IPS-11a (cell line): ENCODE measurements around the gene DLX1.
A peak's percentile ranks its signal among the peaks of the same experiment; 100 is the strongest.

ENCODE experiments used
- H3K4me3 ChIP-seq: one replicate; pipeline ENCODE4 v1.5.1; 2013; ENCODE audit warnings: low read depth, low read length, control low read depth

Gene DLX1

GRCh38 chr2:172096626-172097547 is 11.6 kb downstream of the DLX1 start:
- H3K4me3 ChIP-seq: no peak overlapping the region

DNA sequence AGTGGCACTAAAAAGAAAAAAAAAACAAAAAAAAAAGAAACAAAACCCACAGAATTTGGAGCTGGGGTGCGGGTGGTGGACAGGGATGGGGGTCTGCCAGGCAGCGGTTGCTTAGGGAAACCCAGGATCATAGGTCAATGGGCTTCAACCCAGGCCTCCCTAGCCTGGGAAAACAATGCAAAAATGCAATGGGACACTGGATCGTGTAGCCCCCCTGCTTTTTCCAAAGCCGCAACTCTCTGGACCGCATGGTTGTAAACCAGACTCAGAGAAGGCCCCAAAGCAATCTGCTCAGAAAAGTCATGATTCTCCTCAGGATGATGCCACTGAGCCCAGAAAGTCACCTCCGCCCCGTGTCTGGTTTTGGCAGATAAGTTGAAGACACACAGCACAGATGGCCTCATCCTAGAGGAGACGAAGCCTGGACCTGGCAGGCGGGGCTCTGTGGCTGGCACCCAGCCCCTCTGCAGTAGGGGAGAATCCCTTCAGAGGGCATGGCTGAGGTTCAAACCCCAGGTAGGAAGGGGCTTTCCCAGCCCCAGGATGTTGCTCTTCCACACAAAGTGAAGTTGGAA is 12.3 kb downstream of the DLX1 start:
- H3K4me3 ChIP-seq: no peak overlapping the region

DNA sequence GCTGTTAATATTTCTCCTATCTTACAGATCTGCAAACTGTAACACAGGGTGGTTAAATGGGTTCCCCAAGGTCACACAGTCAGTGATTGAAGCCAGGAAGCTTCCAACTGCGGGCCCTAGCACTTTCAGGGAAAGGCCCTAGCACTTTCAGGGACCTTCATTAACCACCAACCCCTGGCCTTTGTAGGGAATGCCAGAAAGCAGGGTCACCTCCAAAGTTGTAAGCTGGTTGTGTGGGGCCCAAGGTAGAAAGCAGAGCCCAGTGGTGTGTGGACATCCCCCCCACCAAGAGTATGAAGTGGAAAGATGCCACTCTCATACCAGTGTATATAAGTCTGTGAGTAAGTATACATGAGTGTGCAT is 13.0 kb downstream of the DLX1 start:
- no peak overlapping the region for H3K4me3 ChIP-seq

DNA sequence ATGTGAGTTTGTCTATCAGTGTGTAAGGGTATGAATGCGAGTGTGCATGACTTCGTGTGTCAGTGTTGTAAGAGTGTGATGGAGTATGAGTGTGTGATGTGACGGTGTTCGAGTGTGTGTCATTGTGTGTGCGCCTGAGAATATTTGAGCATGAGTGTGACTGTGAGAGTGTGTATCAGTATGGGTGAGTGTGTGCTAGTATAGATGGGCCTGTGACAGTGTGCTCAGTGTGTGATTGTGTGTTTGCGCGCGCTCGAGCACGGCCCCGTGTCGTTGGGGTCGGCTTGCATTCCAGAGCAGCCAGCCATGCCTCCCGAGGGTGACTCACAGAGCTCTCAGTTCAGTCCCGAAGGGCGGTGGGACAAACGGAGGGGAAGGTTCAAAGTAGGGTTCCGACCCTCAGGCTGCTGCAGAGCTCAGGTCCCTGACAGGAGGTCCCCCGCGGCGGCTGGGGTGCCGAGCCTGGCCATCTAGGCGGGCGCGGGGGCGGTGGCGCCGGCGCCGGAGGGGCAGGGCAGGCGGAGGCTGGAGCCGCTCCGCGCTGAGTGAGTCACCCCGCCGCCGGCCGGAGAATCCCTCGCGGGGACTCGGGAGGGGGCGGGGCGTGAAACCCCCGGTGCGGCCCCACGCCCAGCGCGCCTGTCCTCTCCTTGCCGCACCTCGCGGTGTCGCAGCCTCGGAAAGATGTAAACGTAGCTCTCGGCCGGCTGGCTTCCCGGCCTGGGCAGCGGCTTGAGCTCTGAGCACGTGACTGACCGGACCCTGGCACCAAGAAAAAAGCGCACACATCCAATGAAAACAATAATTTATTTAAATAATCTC is 13.6 kb downstream of the DLX1 start:
- no peak overlapping the region for H3K4me3 ChIP-seq

DNA sequence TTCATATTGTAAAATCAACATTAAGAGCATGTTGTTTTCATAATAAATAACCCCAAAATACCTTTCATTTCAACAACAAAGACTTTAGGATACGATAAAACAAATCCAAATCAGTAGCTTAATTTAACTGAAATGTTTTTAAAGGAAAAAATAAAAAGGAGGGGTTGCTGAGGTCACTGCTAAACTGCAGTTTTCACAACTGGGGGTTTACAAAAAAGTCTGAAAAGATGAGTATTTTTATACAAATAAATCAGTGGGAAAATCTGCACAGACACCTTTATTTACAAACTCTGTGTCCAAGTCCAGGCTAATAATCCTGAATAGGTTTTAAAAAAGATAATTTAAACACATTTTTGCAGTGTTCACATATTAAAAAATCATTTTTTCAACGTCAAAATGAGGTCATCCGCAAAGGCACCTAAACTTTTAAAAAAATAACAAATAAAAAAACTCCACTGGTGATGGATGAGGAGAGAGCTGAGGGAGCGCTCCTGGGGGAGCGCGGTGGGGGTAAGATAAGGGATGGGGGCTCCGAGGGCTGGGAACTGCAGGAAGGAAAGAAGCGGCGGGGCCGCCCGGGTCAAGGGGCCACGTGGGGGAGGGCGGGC is 14.3 kb downstream of the DLX1 start:
- no peak overlapping the region for H3K4me3 ChIP-seq

GRCh38 chr2:172100080-172100934 is 15.0 kb downstream of the DLX1 start:
- no peak overlapping the region for H3K4me3 ChIP-seq

DNA sequence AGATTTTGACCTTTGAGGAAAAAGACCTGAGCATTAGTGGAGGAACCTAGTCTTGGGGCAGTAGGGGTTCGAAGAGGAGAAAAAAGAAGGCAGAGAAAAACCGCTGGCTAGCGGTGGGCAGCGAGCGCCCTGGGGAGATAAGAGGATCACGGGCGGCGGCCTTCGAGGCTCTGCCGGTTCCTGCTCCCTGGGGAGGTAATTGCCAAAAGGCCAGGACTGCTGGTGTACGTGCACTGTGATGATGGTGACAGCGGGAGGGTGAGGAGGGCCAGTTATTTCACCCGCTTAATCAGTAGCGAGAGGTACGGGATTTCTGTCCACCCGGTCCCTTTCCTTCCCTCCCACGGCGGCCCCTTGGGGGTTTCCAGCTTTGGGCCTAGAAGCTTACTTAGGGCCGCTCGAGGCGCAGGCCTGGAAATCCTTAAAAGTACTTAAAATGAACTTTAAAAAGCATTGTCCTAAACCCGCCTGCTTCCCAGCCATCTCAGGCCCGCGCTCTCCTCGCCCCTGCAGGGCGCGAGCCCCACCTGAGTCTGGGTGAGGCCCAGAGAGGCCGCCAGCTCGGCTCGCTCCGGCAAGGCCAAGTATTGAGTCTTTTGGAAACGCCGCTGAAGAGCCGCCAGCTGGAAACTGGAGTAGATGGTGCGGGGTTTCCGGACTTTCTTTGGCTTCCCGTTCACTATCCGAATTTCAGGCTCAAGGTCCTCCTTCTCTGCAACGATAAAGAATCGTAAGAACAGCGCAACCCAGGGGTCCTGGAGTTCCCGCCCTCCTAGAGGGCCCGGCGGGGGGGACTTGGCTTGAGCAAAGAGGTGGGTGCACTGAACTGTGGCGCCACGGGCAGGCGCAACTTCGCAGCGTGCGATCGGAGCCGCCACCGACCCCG is 15.9 kb downstream of the DLX1 start:
- H3K4me3 ChIP-seq: no peak overlapping the region

GRCh38 chr2:172101821-172102390 is 16.6 kb downstream of the DLX1 start:
- peak overlapping the region; percentile 37 for H3K4me3 ChIP-seq

GRCh38 chr2:172102391-172103359 is 17.4 kb downstream of the DLX1 start, which contains the start of gene DLX2:
DLX2 (minus strand) TSS chr2:172102900; CDS start chr2:172102538, 362 bp downstream.
- H3K4me3 ChIP-seq: peak within 1 kb of the TSS; percentile 37

DNA sequence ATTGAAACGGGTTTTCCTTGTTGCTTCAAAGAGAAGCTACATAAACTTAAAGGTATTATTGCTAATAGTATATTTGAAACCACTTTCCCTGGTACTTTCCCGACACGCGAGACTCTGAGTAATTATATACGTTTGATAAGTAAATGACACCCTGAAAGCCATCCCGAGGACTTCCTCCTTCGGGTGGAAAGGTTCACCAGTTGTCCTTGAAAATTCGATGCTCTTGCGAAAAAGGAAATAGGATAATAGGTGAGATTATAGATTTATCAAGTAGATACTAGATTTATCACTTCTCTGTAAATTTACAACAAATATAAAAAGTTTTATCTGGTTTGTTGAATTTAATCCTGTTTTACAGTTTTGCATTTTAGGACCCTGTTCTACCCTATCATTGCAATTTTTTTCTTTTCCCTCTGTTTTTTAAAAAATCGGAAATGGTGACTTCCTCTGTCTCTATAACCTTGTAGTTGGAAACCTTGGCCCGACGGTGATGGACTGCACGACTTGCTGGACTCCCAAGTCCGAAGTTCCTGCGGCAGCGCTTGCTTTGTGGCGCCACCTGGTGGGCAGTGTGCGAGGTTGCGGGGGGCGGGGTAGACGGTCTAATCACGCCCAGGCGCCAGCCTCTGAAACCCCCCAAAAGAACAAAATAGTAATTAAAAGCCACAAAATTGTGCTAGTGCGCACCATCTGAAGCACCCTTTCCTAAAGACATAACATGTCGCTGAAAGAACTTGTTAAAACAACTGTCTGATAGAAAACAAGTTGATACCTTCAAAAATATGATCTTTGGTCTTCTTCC is 18.4 kb downstream of the DLX1 start:
- H3K4me3 ChIP-seq: no peak overlapping the region

DNA sequence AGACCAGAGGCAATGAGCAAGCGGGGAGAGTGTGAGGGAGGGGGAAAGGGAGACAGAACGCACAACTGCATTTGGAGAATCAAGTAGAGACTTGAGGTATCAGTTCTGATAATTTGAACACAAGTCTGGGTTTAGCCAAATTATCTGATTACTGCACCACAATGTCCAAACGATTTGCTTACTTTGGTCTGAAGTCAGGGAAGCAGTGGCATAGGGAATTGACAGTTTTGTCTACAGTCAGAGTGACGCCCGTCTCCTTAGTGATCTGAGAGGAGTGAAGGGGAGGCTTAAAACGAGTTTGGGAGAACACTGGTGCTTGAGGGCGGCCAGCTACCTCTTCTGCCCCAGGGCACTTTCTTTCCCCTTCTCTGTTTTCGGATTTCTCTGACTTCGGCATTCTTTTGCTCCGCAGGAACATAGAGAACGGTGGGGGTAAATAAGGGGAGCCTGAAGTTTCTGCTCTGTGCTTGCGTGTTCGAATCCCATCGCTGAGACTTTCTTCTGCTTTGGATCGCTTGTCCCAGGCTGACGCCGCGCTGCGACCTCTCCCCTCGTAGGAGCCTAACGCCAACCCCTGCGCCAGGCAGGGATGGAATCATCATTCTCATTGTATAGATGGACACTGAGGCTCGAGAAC is 20.3 kb downstream of the DLX1 start:
- no peak overlapping the region for H3K4me3 ChIP-seq

DNA sequence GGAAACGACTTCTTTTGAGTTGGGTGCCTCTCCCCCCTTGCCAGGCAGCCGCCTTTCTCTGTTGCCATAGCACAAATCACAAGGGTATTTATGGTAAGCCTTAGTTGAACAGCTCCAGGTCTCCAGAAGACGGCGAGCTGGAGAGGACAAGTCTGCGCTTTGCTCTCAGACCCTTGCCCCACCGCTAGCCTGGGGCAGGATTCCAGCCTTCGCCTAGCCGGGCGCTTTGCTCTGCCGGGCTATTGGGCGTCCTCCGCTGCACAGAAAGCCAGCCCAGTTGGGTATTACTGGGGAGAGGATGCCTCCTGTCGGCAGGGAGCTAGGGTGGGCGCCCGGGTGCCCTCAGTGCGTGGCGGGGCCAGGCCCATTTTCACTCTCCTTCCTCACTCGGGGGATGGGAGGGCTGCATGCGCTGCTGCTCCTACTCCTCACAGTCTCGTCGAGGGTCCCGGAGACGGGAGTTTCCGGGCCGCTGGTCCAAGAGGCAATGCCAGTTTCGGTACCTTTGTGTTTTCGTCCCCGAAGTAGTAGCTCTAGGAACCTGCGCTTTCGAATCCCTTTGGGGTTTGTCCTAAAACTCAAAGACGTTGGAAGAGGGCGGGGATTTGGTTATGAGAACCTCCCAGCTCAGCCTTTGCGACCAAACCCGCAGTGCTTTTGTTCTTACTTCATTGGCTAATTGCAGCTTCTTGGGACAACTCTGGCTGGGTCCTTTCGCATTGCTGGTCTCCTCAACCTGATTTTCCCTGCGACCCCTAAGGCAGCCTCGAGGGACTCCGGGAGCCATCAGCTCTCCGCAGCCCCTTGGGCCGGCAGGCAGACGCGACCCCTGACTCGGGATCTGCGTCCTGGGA is 21.0 kb downstream of the DLX1 start:
- H3K4me3 ChIP-seq: peak overlapping the region; percentile 18

- H3K4me3 ChIP-seq: no peak overlapping the region
Measured at GRCh38 chr2:172107690-172108586, 22.6 kb downstream of the DLX1 start.

DNA sequence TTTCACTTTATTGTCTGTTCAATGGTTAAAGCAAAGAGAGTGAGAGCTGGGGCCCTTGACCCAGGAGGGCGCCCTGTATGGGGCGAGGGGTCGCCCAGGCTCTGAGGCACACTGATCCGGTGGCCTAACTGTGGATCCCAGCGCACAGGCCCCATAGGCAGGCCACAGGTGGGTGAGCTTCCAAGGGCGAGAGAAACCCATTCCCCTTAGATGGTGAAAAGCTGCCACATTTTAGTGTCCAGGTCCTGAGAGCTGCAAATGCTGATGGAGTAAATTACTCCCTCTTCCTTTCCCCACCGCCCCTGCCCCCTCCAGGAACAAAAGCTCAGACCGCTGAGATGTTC is 23.3 kb downstream of the DLX1 start:
- no peak overlapping the region for H3K4me3 ChIP-seq
